Neural cell (in vitro differentiated cells): ENCODE measurements around the gene POM121C. TPM values are rescaled to one million over a fixed set of nuclear protein-coding genes. Genes with fewer than 3 reads are reported as not detected.
"Not testable (repeated sequence)": the region's sequence is repeated elsewhere in the genome, so short reads cannot be mapped to it uniquely, and the experiment has no call there.

Experiments used
- H2AFZ ChIP-seq: fragments of 200-600, 300-800 bp; sonication (generic), shearing (Covaris generic); 2 replicates; pipeline ENCODE4 v1.6.0; 2014; ENCODE audit warnings: low read depth, mild to moderate bottlenecking, antibody characterized with exemption, low read length, moderate library complexity
- H3F3A ChIP-seq: fragments of 200-600 bp; shearing (Covaris generic); 2 replicates; pipeline ENCODE4 v1.6.1; 2016; ENCODE audit warnings: mild to moderate bottlenecking, moderate library complexity, mixed read lengths, antibody characterized with exemption, low read length; ENCODE audit not compliant: insufficient read depth, poor library complexity, severe bottlenecking
- H3K27ac ChIP-seq: fragments of 200-600, 300-800 bp; sonication (generic), shearing (Covaris generic); 2 replicates; pipeline ENCODE4 v1.5.1; 2014; ENCODE audit warnings: mild to moderate bottlenecking, low read length, moderate library complexity
- H3K27me3 ChIP-seq: fragments of 300-800, 200-600 bp; sonication (generic), shearing (Covaris generic); 2 replicates; pipeline ENCODE4 v1.6.0; 2014; ENCODE audit warnings: mild to moderate bottlenecking, low read depth, low read length, moderate library complexity; ENCODE audit not compliant: insufficient read depth
- H3K36me3 ChIP-seq: fragments of 300-800, 200-600 bp; sonication (generic), shearing (Covaris generic); 2 replicates; pipeline ENCODE4 v1.5.1; 2014; ENCODE audit warnings: mild to moderate bottlenecking, antibody characterized with exemption, low read length, moderate library complexity; ENCODE audit not compliant: insufficient read depth
- H3K4me2 ChIP-seq: fragments of 300-800, 200-600 bp; sonication (generic), shearing (Covaris generic); 2 replicates; pipeline ENCODE4 v1.6.0; 2014; ENCODE audit warnings: mild to moderate bottlenecking, low read length
- H3K4me3 ChIP-seq: fragments of 300-800, 200-600 bp; sonication (generic), shearing (Covaris generic); 2 replicates; pipeline ENCODE4 v1.5.1; 2014; ENCODE audit warnings: mild to moderate bottlenecking, low read length, moderate library complexity
- H3K79me2 ChIP-seq: fragments of 200-600 bp; shearing (Covaris generic); replicated peaks from 2 replicates; pipeline ENCODE4 v1.6.0; 2014; ENCODE audit warnings: mild to moderate bottlenecking, low read length, moderate library complexity; ENCODE audit not compliant: insufficient read depth
- H3K9ac ChIP-seq: fragments of 300-800, 200-600 bp; sonication (generic), shearing (Covaris generic); 2 replicates; pipeline ENCODE4 v1.6.1; 2016; ENCODE audit warnings: mild to moderate bottlenecking, low read length, mixed read lengths
- H3K9me2 ChIP-seq: fragments of 200-600 bp; shearing (Covaris generic); 2 replicates; pipeline ENCODE4 v1.6.1; 2016; ENCODE audit warnings: mild to moderate bottlenecking, low read length, mixed read lengths; ENCODE audit not compliant: insufficient read depth
- H3K9me3 ChIP-seq: fragments of 200-600, 300-800 bp; sonication (generic), shearing (Covaris generic); 2 replicates; pipeline ENCODE4 v1.6.1; 2016; ENCODE audit warnings: mild to moderate bottlenecking, mixed run types, low read length, moderate library complexity, mixed read lengths
- H4K20me1 ChIP-seq: fragments of 200-600 bp; shearing (Covaris generic); 2 replicates; pipeline ENCODE4 v1.6.1; 2016; ENCODE audit warnings: mild to moderate bottlenecking, mixed run types; ENCODE audit not compliant: insufficient read depth
- polyA plus RNA-seq: library from polyadenylated mRNA; depleted of rRNA; stranded (reverse); fragments of >200 nt; gene quantifications from 2 replicates; pipeline ENCODE4 v1.2.3, GENCODE V29; 2014

POM121C gene
- polyA plus RNA-seq, 1 donor from 2014 or later, result 6.6 TPM

DNA sequence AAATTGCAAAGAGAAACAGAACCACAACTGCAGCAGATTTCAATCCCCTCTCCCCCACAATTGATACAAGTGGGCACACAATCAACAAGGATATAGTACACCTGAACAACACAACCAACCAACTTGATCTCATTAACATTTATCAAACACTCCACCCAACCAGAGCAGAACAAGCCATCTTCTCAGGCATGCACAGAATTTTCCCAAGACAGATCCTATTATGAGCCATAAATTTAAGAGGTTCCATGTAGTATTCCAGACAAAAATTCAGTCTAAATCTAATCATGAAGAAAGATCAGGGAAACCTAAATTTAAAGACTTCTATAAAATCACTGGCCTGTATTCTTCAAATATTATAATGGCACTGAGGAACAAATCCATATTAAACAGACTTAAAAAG lies 35.6 kb upstream of the POM121C start:
- H3K9me3 ChIP-seq, H3F3A ChIP-seq, H3K27me3 ChIP-seq, H3K27ac ChIP-seq, H2AFZ ChIP-seq, H3K9ac ChIP-seq, H3K79me2 ChIP-seq, H4K20me1 ChIP-seq, H3K9me2 ChIP-seq, H3K4me3 ChIP-seq, H3K36me3 ChIP-seq, H3K4me2 ChIP-seq: not testable (repeated sequence)

GRCh38 chr7:75518842-75519241 lies 32.7 kb upstream of the POM121C start:
- not testable (repeated sequence) for H3K36me3 ChIP-seq, H3F3A ChIP-seq, H4K20me1 ChIP-seq, H3K27me3 ChIP-seq, H3K4me2 ChIP-seq, H3K9me2 ChIP-seq, H3K27ac ChIP-seq, H2AFZ ChIP-seq, H3K79me2 ChIP-seq, H3K4me3 ChIP-seq, H3K9me3 ChIP-seq, H3K9ac ChIP-seq

DNA sequence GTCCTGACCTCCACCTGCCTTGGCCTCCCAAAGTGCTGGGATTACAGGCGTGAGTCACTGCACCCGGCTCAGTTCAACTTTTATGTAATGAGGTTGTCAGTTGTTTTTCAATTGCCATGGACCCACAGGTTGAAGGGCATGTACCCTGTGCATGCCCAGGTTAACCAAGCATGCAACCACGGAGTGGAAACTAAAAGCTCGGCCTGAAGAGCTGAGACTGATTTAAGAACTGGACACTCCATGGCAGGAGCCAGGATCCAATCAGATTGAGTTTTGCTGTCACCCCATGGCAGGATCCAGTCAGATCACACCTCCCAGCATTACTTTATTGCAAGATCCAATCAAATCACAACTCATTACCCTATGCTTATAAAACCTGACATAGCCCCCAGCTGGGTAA lies 22.9 kb upstream of the POM121C start:
- H3K27ac ChIP-seq, H3K9me3 ChIP-seq, H3K9me2 ChIP-seq, H3F3A ChIP-seq, H2AFZ ChIP-seq, H4K20me1 ChIP-seq, H3K27me3 ChIP-seq, H3K79me2 ChIP-seq, H3K4me3 ChIP-seq, H3K36me3 ChIP-seq, H3K9ac ChIP-seq, H3K4me2 ChIP-seq: not testable (repeated sequence)

- H3K9me3 ChIP-seq, H3K36me3 ChIP-seq, H2AFZ ChIP-seq, H4K20me1 ChIP-seq, H3F3A ChIP-seq, H3K4me3 ChIP-seq, H3K27ac ChIP-seq, H3K4me2 ChIP-seq, H3K9ac ChIP-seq, H3K79me2 ChIP-seq, H3K9me2 ChIP-seq, H3K27me3 ChIP-seq: not testable (repeated sequence)
Measured at GRCh38 chr7:75492020-75492419, 5.9 kb upstream of the POM121C start, which contains the start of gene SPDYE5. Gene SPDYE5, plus strand, starts transcription at chr7:75492320. Its CDS starts 1,728 bp downstream, at chr7:75494048.

DNA sequence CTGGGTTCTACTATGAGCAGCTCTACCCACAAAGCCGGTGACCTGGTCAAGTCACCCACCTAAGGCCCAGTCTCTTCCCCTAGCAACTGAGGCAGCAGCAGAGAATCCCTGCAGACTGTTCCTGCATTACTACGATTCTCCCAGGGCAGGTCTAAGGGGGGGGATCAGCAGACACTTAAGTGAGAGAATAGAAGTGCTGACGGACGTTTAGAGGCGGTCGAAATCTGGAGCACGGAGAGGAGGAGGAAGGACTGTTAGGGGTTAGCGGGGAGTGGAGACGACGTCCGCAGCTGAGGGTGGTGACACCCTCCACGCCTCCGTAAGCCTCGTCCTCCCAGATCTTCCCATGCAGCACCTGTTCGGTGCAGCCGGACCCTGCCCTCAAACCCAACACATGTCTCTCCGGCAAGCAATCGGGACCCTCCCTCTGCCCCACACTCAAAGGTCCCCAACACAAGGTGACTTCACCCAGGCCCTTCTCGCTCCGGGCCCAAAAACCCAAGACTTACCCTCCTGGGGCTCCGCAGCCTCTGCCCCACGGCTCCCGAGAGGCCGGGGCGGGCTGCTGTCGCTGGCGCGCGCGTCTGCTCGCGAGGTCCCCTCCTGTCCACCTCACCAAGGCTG lies 632 bp downstream of the POM121C start:
- Histone ChIP-seq H3K9ac (peak overlapping the region; percentile 72), H3K27ac (peak overlapping the region; percentile 5), H3K4me3 (peak overlapping the region; percentile 73)
- not testable (repeated sequence) for H3K9me2 ChIP-seq, H4K20me1 ChIP-seq, H3K4me2 ChIP-seq, H2AFZ ChIP-seq, H3F3A ChIP-seq, H3K9me3 ChIP-seq, H3K36me3 ChIP-seq, H3K79me2 ChIP-seq, H3K27me3 ChIP-seq

DNA sequence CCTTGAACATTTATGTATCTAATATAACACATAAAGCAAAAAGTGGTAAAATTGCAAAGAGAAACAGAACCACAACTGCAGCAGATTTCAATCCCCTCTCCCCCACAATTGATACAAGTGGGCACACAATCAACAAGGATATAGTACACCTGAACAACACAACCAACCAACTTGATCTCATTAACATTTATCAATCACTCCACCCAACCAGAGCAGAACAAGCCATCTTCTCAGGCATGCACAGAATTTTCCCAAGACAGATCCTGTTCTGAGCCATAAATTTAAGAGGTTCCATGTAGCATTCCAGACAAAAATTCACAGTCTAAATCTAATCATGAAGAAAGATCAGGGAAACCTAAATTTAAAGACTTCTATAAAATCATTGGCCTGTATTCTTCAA lies 5.8 kb downstream of the POM121C start:
- H3K79me2 ChIP-seq, H3K27ac ChIP-seq, H3K4me2 ChIP-seq: not testable (repeated sequence)

DNA sequence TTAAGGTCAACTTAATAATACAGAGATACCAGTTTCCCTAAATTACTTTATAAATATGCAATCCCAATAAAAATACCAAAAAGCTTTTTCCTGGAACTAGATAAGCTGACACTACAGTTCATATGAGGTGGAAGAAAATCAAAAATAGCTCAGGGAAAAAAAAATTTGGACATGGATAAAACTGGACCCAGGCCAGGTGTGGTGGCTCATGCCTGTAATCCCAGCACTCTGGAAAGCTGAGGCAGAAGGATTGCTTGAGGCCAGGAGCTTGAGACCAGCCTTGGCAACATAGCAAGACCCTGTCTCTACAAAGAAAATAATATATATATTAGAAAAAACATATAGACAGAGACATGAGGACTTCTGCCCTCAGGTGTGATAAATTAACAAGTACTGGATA lies 8.6 kb downstream of the POM121C start:
- H3K9me3 ChIP-seq, H2AFZ ChIP-seq, H3K79me2 ChIP-seq, H3K9ac ChIP-seq, H3K4me3 ChIP-seq, H3F3A ChIP-seq, H3K9me2 ChIP-seq, H3K36me3 ChIP-seq, H4K20me1 ChIP-seq, H3K27ac ChIP-seq, H3K4me2 ChIP-seq, H3K27me3 ChIP-seq: not testable (repeated sequence)

More for the DNA sequence above, 5.8 kb downstream of the POM121C start:
- not testable (repeated sequence) for H2AFZ ChIP-seq, H3K4me3 ChIP-seq, H3K9ac ChIP-seq, H3K27me3 ChIP-seq, H4K20me1 ChIP-seq, H3K36me3 ChIP-seq, H3K9me2 ChIP-seq, H3F3A ChIP-seq, H3K9me3 ChIP-seq

DNA sequence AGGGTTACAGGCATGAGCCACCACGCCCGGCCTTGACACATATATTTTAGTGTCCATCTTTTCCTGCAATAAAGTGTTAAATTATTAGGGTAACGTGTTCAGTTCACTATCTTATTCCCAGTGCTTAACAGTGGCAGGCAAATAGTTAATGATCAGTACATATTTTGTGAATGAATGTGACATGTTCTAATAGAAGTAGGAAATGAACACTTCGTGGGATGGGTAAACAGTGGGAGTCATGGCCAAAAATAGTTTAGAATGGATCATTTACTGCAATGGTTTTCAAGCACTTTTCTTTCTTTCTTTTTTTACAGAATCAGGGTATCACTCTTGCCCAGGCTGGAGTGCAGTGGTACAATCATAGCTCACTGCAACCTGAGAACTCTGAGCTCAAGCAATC lies 15.9 kb downstream of the POM121C start:
- H3K27me3 ChIP-seq, H3K4me3 ChIP-seq, H3K9me2 ChIP-seq, H4K20me1 ChIP-seq, H3K9me3 ChIP-seq, H3F3A ChIP-seq, H2AFZ ChIP-seq, H3K27ac ChIP-seq, H3K4me2 ChIP-seq, H3K79me2 ChIP-seq, H3K9ac ChIP-seq, H3K36me3 ChIP-seq: not testable (repeated sequence)
